H1 (cell line): ENCODE data around the gene CACNA1D. TPM values are rescaled to one million over a fixed set of nuclear protein-coding genes. Genes with fewer than 3 reads are reported as not detected.

ENCODE experiments used
- CTCF ChIA-PET: fragments of 300-600 bp; sonication (Branson Sonifier 250); formaldehyde crosslinking; loops from one replicate; lab custom pipeline; 2021; ENCODE audit not compliant: partially characterized antibody; lab: Charles Lee
- POLR2A ChIA-PET: fragments of 300-600 bp; sonication (Branson Sonifier 250); formaldehyde crosslinking; loops from one replicate; lab custom pipeline; 2021; ENCODE audit warnings: inconsistent platforms; ENCODE audit not compliant: partially characterized antibody; lab: Charles Lee
- DNase-seq, 2 experiments: peaks; one replicate each; pipeline versions ENCODE4 v3.0.0 to v3.0.0-alpha.2; 2010 to 2022; ENCODE audit warnings: low spot score in 2 of 2, low read depth in 1 of 2, mixed read lengths in 1 of 2
- FAIRE-seq: peaks from 2 replicates; lab custom pipeline; 2011; peaks lifted over from hg19 to GRCh38; lab: Jason Lieb, UNC
- H2AFZ ChIP-seq: 2 replicates; pipeline ENCODE4 v1.8.1; 2012; ENCODE audit warnings: low read length, inconsistent platforms
- H2AK5ac ChIP-seq: 2 replicates; pipeline ENCODE4 v1.6.1; 2013; ENCODE audit warnings: low read depth, low read length
- H2BK120ac ChIP-seq: replicated peaks from 2 replicates; pipeline ENCODE3; 2013; ENCODE audit warnings: low read depth, low read length, inconsistent platforms
- H2BK12ac ChIP-seq: 2 replicates; pipeline ENCODE4 v1.6.1; 2013; ENCODE audit warnings: low read depth, low read length
- H2BK15ac ChIP-seq: 2 replicates; pipeline ENCODE4 v1.6.1; 2013; ENCODE audit warnings: low read length
- H2BK20ac ChIP-seq: 2 replicates; pipeline ENCODE4 v1.6.1; 2013; ENCODE audit warnings: low read length
- H2BK5ac ChIP-seq: 2 replicates; pipeline ENCODE4 v1.6.1; 2013; ENCODE audit warnings: low read depth, low read length
- H3K14ac ChIP-seq: 2 replicates; pipeline ENCODE4 v1.6.1; 2013; ENCODE audit warnings: inconsistent platforms; ENCODE audit not compliant: insufficient read length
- H3K18ac ChIP-seq: 2 replicates; pipeline ENCODE4 v1.6.1; 2013; ENCODE audit warnings: low read length; ENCODE audit errors: extremely low read depth
- H3K23ac ChIP-seq: 2 replicates; pipeline ENCODE4 v1.6.1; 2013; ENCODE audit warnings: inconsistent platforms; ENCODE audit not compliant: insufficient read length
- H3K23me2 ChIP-seq: 2 replicates; pipeline ENCODE4 v1.6.1; 2013; ENCODE audit warnings: low read depth, low read length
- H3K27ac ChIP-seq: 2 replicates; pipeline ENCODE4 v1.6.1; 2011; ENCODE audit warnings: low read depth, low read length, inconsistent platforms
- H3K27me3 ChIP-seq, 4 experiments: replicated peaks in 1 of 4; 1 replicate in 1 of 4; 2 replicates in 3 of 4; pipeline versions ENCODE4 v1.6.1 to v1.8.1; 2011 to 2013; ENCODE audit warnings: low read length in 3 of 4, mild to moderate bottlenecking in 3 of 4, inconsistent platforms in 2 of 4, mixed read lengths in 2 of 4, moderate library complexity in 1 of 4; ENCODE audit not compliant: control insufficient read depth in 3 of 4, insufficient read depth in 3 of 4; ENCODE audit errors: extremely low read depth in 1 of 4
- H3K36me3 ChIP-seq, 4 experiments: 2 replicates each; pipeline versions ENCODE4 v1.6.1 to v1.8.1; 2011 to 2013; ENCODE audit warnings: mild to moderate bottlenecking in 4 of 4, low read length in 3 of 4, moderate library complexity in 2 of 4, control low read depth in 1 of 4, inconsistent platforms in 1 of 4; ENCODE audit not compliant: insufficient read depth in 4 of 4, control insufficient read depth in 2 of 4
- H3K4ac ChIP-seq: replicated peaks from 2 replicates; pipeline ENCODE3; 2013; ENCODE audit warnings: low read length, low read depth, mixed read lengths, inconsistent platforms; ENCODE audit not compliant: insufficient read length
- H3K4me1 ChIP-seq, 4 experiments: replicated peaks in 1 of 4; 1 replicate in 1 of 4; 2 replicates in 3 of 4; pipeline versions ENCODE4 v1.6.1 to v1.8.1; 2011 to 2013; ENCODE audit warnings: low read length in 3 of 4, inconsistent platforms in 2 of 4, mixed read lengths in 1 of 4; ENCODE audit not compliant: insufficient read depth in 4 of 4, control insufficient read depth in 3 of 4
- H3K4me2 ChIP-seq, 2 experiments: 2 replicates each; pipeline versions ENCODE4 v1.6.1 to v1.8.1; 2011 to 2013; ENCODE audit warnings: low read depth in 2 of 2, low read length in 2 of 2, control low read depth in 1 of 2, inconsistent platforms in 1 of 2, mild to moderate bottlenecking in 1 of 2; ENCODE audit not compliant: insufficient read depth in 1 of 2
- H3K4me3 ChIP-seq, 4 experiments: fragments of 200-600, 300-600 bp in 1 of 4; sonication (generic), shearing (Covaris generic), sonication (Bioruptor Twin) in 1 of 4; 2 replicates each; pipeline versions ENCODE4 v1.5.1 to v1.8.1; 2011 to 2016; ENCODE audit warnings: low read length in 4 of 4, low read depth in 3 of 4, control low read depth in 2 of 4, inconsistent platforms in 2 of 4, mild to moderate bottlenecking in 2 of 4, mixed read lengths in 1 of 4, moderate library complexity in 1 of 4; ENCODE audit not compliant: insufficient read depth in 2 of 4; ENCODE audit errors: extremely low read depth in 1 of 4
- H3K56ac ChIP-seq: replicated peaks from 2 replicates; pipeline ENCODE3; 2013; ENCODE audit warnings: low read depth, mild to moderate bottlenecking, mixed read lengths, low read length, inconsistent platforms; ENCODE audit not compliant: insufficient read length
- H3K79me1 ChIP-seq: 2 replicates; pipeline ENCODE4 v1.6.1; 2013; ENCODE audit warnings: low read depth, low read length, control low read depth
- H3K79me2 ChIP-seq, 2 experiments: 2 replicates each; pipeline versions ENCODE4 v1.6.1 to v1.8.1; 2012 to 2013; ENCODE audit warnings: low read length in 2 of 2, mild to moderate bottlenecking in 2 of 2, inconsistent platforms in 1 of 2; ENCODE audit not compliant: insufficient read depth in 2 of 2, control insufficient read depth in 1 of 2
- H3K9ac ChIP-seq, 4 experiments: replicated peaks in 1 of 4; 1 replicate in 1 of 4; 2 replicates in 3 of 4; pipeline versions ENCODE4 v1.6.1 to v1.8.1; 2011 to 2013; ENCODE audit warnings: low read depth in 3 of 4, low read length in 3 of 4, control low read depth in 2 of 4, mild to moderate bottlenecking in 2 of 4, moderate library complexity in 2 of 4, inconsistent platforms in 1 of 4; ENCODE audit errors: extremely low read depth in 1 of 4
- H3K9me3 ChIP-seq, 2 experiments: 2 replicates each; pipeline versions ENCODE4 v1.6.1 to v1.8.1; 2012 to 2013; ENCODE audit warnings: mild to moderate bottlenecking in 2 of 2, moderate library complexity in 2 of 2, control low read depth in 1 of 2, inconsistent platforms in 1 of 2, low read depth in 1 of 2, low read length in 1 of 2, mixed read lengths in 1 of 2; ENCODE audit not compliant: insufficient read depth in 2 of 2
- H4K20me1 ChIP-seq, 2 experiments: replicated peaks in 1 of 2; 2 replicates each; pipeline versions ENCODE3 to v1.8.1; 2011 to 2013; ENCODE audit warnings: inconsistent platforms in 2 of 2, low read length in 2 of 2, mild to moderate bottlenecking in 1 of 2; ENCODE audit not compliant: insufficient read depth in 2 of 2, control insufficient read depth in 1 of 2
- H4K5ac ChIP-seq: 2 replicates; pipeline ENCODE4 v1.6.1; 2013; ENCODE audit warnings: low read length, low read depth, mixed read lengths, inconsistent platforms; ENCODE audit not compliant: insufficient read length
- H4K8ac ChIP-seq: 2 replicates; pipeline ENCODE4 v1.8.0; 2013; ENCODE audit warnings: mild to moderate bottlenecking, moderate library complexity, low read length, inconsistent platforms; ENCODE audit not compliant: insufficient read depth; ENCODE audit errors: extremely low read depth
- H4K91ac ChIP-seq: replicated peaks from 2 replicates; pipeline ENCODE3; 2013; ENCODE audit warnings: low read length, mixed read lengths, inconsistent platforms; ENCODE audit not compliant: insufficient read length
- CBX5 ChIP-seq: fragments of 300-800, 300-1000 bp; sonication (generic); IDR thresholded peaks from 2 replicates; pipeline ENCODE4 v1.7.1; 2016; ENCODE audit warnings: antibody characterized with exemption, low read length, low read depth
- EP300 ChIP-seq, 2 experiments: IDR thresholded peaks; 1 replicate in 1 of 2; 2 replicates in 1 of 2; pipeline ENCODE4 v1.6.1; 2011 to 2012; ENCODE audit warnings: low read depth in 2 of 2, low read length in 2 of 2, mild to moderate bottlenecking in 2 of 2, borderline replicate concordance in 1 of 2, inconsistent platforms in 1 of 2, moderate library complexity in 1 of 2
- GABPA ChIP-seq: IDR thresholded peaks from 2 replicates; pipeline ENCODE4 v1.6.1; 2011; ENCODE audit warnings: mild to moderate bottlenecking, low read length, moderate library complexity, borderline replicate concordance; ENCODE audit not compliant: insufficient read depth
- HDAC2 ChIP-seq, 2 experiments: fragments of 300-600 bp in 1 of 2; sonication (generic) in 1 of 2; IDR thresholded peaks; 2 replicates each; pipeline ENCODE4 v1.6.1; 2011 to 2012; ENCODE audit warnings: low read depth in 2 of 2, low read length in 2 of 2, mild to moderate bottlenecking in 2 of 2, moderate library complexity in 2 of 2, borderline replicate concordance in 1 of 2, inconsistent platforms in 1 of 2
- KDM1A ChIP-seq: fragments of 200-600, 300-600 bp; sonication (generic); IDR thresholded peaks from 2 replicates; pipeline ENCODE4 v1.7.1; 2016; ENCODE audit warnings: mild to moderate bottlenecking, low read length, borderline replicate concordance
- POLR2A ChIP-seq, 2 experiments: IDR thresholded peaks; 1 replicate in 1 of 2; 2 replicates in 1 of 2; pipeline ENCODE4 v1.6.1; 2011; ENCODE audit warnings: low read depth in 2 of 2, low read length in 2 of 2, mild to moderate bottlenecking in 2 of 2; ENCODE audit errors: control extremely low read depth in 1 of 2
- RBBP5 ChIP-seq: IDR thresholded peaks from 2 replicates; pipeline ENCODE4 v1.7.1; 2012; ENCODE audit warnings: low read depth, mild to moderate bottlenecking, inconsistent platforms, low read length, moderate library complexity, borderline replicate concordance
- SP1 ChIP-seq: IDR thresholded peaks from 2 replicates; pipeline ENCODE4 v1.6.1; 2011; ENCODE audit warnings: low read depth, low read length
- TEAD4 ChIP-seq: IDR thresholded peaks from 2 replicates; pipeline ENCODE4 v1.6.1; 2012; ENCODE audit warnings: low read depth, low read length, inconsistent platforms, mixed read lengths
- ZNF274 ChIP-seq: IDR thresholded peaks from 2 replicates; pipeline ENCODE4 v1.7.0; 2012; ENCODE audit warnings: low read length, borderline replicate concordance; ENCODE audit errors: extremely low read depth
- WGBS, 2 experiments: shearing (Covaris generic) in 1 of 2; methylation state at CpG; one replicate each; pipeline versions ENCODE4 v1.1.6 to v1.1.7; 2013 to 2015; ENCODE audit warnings: low lambda C conversion rate in 2 of 2, mixed read lengths in 2 of 2, inconsistent platforms in 1 of 2, low coverage in 1 of 2, missing lambda C conversion rate in 1 of 2; ENCODE audit not compliant: insufficient replicate concordance in 2 of 2, insufficient coverage in 1 of 2, insufficient read length in 1 of 2; ENCODE audit errors: extremely low coverage in 1 of 2, missing lambda C conversion rate in 1 of 2; 5-methylcytosine and 5-hydroxymethylcytosine counted together
- polyA plus RNA-seq, 7 experiments: library from polyadenylated mRNA; depleted of rRNA in 3 of 7; stranded (reverse) in 5 of 7; unstranded in 2 of 7; fragments of >200 nt in 5 of 7; fragments of 200-250 nt in 2 of 7; gene quantifications; 1 replicate in 5 of 7; 2 replicates in 1 of 7; 4 replicates in 1 of 7; pipeline versions ENCODE4 v1.2.1 to v1.2.3, GENCODE V29; 2011 to 2013; ENCODE audit warnings: missing spikeins in 2 of 7, mixed read lengths in 2 of 7
- total RNA-seq: library from RNA; stranded (reverse); fragmentation: NEBNext Ultra II Directional; extraction: Animal tissue kit (Norgen Biotek cat#: 25700); gene quantifications from 2 replicates; pipeline ENCODE4 v1.2.1, GENCODE V29; 2021
- TF ChIP-seq, protein P1 (sequence below): IDR thresholded peaks from 2 replicates; pipeline ENCODE4 v1.6.1; 2011; ENCODE audit warnings: low read length, improper control_type of control experiment

CACNA1D gene
- total and polyA plus RNA-seq, 2 of the 8 experiments (the other 6 are each of a cell fraction or from before 2014, with no cell fraction given) = 2.0 to 2.9 TPM

DNA sequence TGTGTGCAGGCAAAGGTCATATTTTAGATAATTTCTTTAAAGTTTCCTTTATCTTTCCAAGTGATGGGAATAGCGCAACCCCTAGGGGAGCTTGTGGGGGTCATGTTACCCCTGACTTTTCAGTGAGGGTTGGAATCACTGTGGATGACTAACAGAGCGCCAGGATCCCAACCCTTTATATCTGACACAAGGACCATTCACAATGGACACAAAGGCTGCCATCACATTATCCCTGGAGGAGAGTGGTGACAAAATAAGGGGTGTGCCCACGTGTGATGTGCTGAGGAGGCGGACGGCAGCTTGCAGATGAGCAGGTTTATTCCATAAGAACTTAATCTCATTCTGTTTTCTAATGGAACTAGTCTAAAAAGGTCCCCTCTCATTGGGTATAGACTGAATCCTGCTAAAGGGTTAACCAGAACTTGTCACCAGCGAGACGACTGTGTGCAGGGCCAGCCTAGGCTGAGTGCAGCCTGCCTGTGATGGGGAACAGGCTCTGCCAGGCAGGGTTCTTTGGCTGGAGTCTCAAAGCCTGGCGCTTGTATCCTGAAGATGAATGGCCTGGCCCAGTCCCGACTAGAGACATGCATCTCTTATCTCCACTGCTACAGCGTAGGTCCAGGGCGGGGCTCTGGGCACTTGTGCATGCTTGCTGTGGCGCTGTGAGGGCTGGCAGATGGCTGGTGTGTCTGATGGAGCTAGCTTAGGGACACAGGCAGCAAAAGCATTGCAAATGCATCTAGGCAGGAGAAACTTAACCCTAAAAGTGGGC lies 301.6 kb downstream of the CACNA1D start:
- DNase-seq = no peak
- no peak overlapping the region for H2BK120ac ChIP-seq
- no peaks in the 10 kb centered on the region for H3K79me2 ChIP-seq
- H2BK20ac ChIP-seq = no peak overlapping the region
- H3K4me3 ChIP-seq = no peak overlapping the region
- H2AK5ac ChIP-seq = no peak overlapping the region
- H2BK12ac ChIP-seq = no peak overlapping the region
- H4K5ac ChIP-seq = no peak overlapping the region
- no peak overlapping the region for H3K14ac ChIP-seq
- FAIRE-seq = no peak
- H3K27ac ChIP-seq = no peak overlapping the region
- no peak overlapping the region for H2BK15ac ChIP-seq
- peaks cover 0 to 5% (median 1%) of the 10 kb centered on the region in 4 experiments; a peak in 3 of 7 replicates for H3K4me1 ChIP-seq
- no peak overlapping the region for H4K8ac ChIP-seq
- no peaks in the 10 kb centered on the region for H3K27me3 ChIP-seq
- H3K4ac ChIP-seq = no peak overlapping the region
- no peaks in the 10 kb centered on the region for H3K9me3 ChIP-seq
- CTCF ChIA-PET = interaction anchor here (0.9 to 2.4 kb wide), 5 partner anchors 9 to 67 kb away, joined by 3 to 6 read pairs (median 3); no protein-coding TSS in a partner anchor
- H3K23me2 ChIP-seq = no peaks in the 10 kb centered on the region
- no peak overlapping the region for H4K91ac ChIP-seq
- 84% methylated on average over 12 of the region's 12 CpGs; no CpG with 5 or more reads in 1 of the 2 experiments for whole genome bisulfite sequencing, 2 experiments
- no peak overlapping the region for H3K9ac ChIP-seq
- POLR2A ChIA-PET = interaction anchor here (0.6 kb wide), 1 partner anchor 23 kb away, joined by 3 read pairs; no protein-coding TSS in a partner anchor
- H3K56ac ChIP-seq = no peak overlapping the region
- no peaks in the 10 kb centered on the region for H3K36me3 ChIP-seq
- H2AFZ ChIP-seq = no peak overlapping the region
- no peak overlapping the region for H3K4me2 ChIP-seq
- H4K20me1 ChIP-seq = no peaks in the 10 kb centered on the region
- no peaks in the 10 kb centered on the region for H3K79me1 ChIP-seq
- H2BK5ac ChIP-seq = no peak overlapping the region
- no peak overlapping the region for H3K18ac ChIP-seq
- H3K23ac ChIP-seq = no peak overlapping the region
- TF ChIP-seq RBBP5 (no peak), KDM1A (no peak), HDAC2 (IDR thresholded peaks at IDR 0.05; ENCODE audit: borderline replicate concordance in 1 of 2, low read depth in 2 of 2, low read length in 2 of 2) (no peak), POLR2A (IDR thresholded peaks at IDR 0.05; ENCODE audit: control extremely low read depth in 1 of 2, low read depth in 2 of 2, low read length in 2 of 2) (no peak), CBX5 (no peak), ZNF274 (no peak), SP1 (no peak), TEAD4 (no peak), GABPA (no peak), EP300 (IDR thresholded peaks at IDR 0.05; ENCODE audit: borderline replicate concordance in 1 of 2, low read depth in 2 of 2, low read length in 2 of 2) (no peak)
- TF ChIP-seq, protein P1, sequence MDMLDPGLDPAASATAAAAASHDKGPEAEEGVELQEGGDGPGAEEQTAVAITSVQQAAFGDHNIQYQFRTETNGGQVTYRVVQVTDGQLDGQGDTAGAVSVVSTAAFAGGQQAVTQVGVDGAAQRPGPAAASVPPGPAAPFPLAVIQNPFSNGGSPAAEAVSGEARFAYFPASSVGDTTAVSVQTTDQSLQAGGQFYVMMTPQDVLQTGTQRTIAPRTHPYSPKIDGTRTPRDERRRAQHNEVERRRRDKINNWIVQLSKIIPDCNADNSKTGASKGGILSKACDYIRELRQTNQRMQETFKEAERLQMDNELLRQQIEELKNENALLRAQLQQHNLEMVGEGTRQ = no peak
